Activated naive CD8-positive, alpha-beta T cell treated with anti-CD3 and anti-CD28 coated beads, Interleukin-2, amount 10 ng/mL, durations not matched to agents 7 days and 5 days (primary cell): ENCODE results near the gene CCL22. TPM values are rescaled to one million over a fixed set of nuclear protein-coding genes. Genes with fewer than 3 reads are reported as not detected.

ENCODE experiments used
- ATAC-seq: fragments of 150-1000 bp; cut with Tn5 transposase; one replicate; pipeline ENCODE4 v1.10.0; 2021; ENCODE audit warnings: low read depth, moderate library complexity
- POLR2A ChIA-PET: fragments of 350-600 bp; sonication (Branson Sonifier 250); formaldehyde crosslinking; loops from one replicate; lab custom pipeline; 2021; ENCODE audit warnings: antibody characterized with exemption; lab: Charles Lee
- DNase-seq: peaks from one replicate; pipeline ENCODE4 v3.0.0; 2021
- H3K27ac Mint-ChIP-seq: one replicate; pipeline ENCODE4 v1.8.0; 2022; ENCODE audit warnings: mild to moderate bottlenecking, mixed read lengths
- H3K27me3 Mint-ChIP-seq: one replicate; pipeline ENCODE4 v1.8.0; 2022; ENCODE audit warnings: mild to moderate bottlenecking, moderate library complexity, mixed read lengths
- H3K36me3 Mint-ChIP-seq: one replicate; pipeline ENCODE4 v1.8.0; 2021; ENCODE audit warnings: mild to moderate bottlenecking, mixed read lengths
- H3K4me1 Mint-ChIP-seq: one replicate; pipeline ENCODE4 v1.8.0; 2021; ENCODE audit warnings: mixed read lengths
- H3K4me3 Mint-ChIP-seq: one replicate; pipeline ENCODE4 v1.8.0; 2022; ENCODE audit warnings: mild to moderate bottlenecking, moderate library complexity, mixed read lengths
- H3K9me3 Mint-ChIP-seq: one replicate; pipeline ENCODE4 v1.8.0; 2021; ENCODE audit warnings: mixed read lengths
- total RNA-seq, 2 experiments: library from RNA; stranded (reverse); gene quantifications; one replicate each; pipeline ENCODE4 v1.2.3, GENCODE V29; 2021

The CCL22 gene
- total RNA-seq, 2 experiments from 2014 or later: 0.17 to 0.33 TPM

GRCh38 chr16:57403965-57404817 is 45.6 kb downstream of the CCL22 start, which contains the start of gene CCL17:
Gene CCL17, plus strand, starts transcription at chr16:57404767. Its CDS starts 9,166 bp downstream, at chr16:57413933.
- Mint-ChIP-seq H3K4me3 (no peak within 1 kb of the TSS), H3K27ac (no peak within 1 kb of the TSS), H3K36me3 (no peaks in the 10 kb centered on the region), H3K9me3 (no peaks in the 10 kb centered on the region), H3K4me1 (peaks cover 2% of the 10 kb centered on the region), H3K27me3 (peaks cover 1% of the 10 kb centered on the region)
- POLR2A ChIA-PET: interaction anchor here (0.9 kb wide), 1 partner anchor 13 kb away, joined by 3 read pairs; no protein-coding TSS in a partner anchor
- ATAC-seq (peak; percentile 45), DNase-seq (no peak)

GRCh38 chr16:57405097-57405496 is 46.5 kb downstream of the CCL22 start:
- no peaks in the 10 kb centered on the region for H3K36me3 Mint-ChIP-seq

GRCh38 chr16:57406881-57407280 is 48.3 kb downstream of the CCL22 start:
- POLR2A ChIA-PET: no interaction called here
- DNase-seq (no peak), ATAC-seq (no peak)
- Mint-ChIP-seq H3K27me3 (peaks cover 1% of the 10 kb centered on the region), H3K27ac (no peak overlapping the region), H3K36me3 (no peaks in the 10 kb centered on the region), H3K4me3 (no peak overlapping the region), H3K9me3 (no peaks in the 10 kb centered on the region), H3K4me1 (peaks cover 4% of the 10 kb centered on the region)

More at GRCh38 chr16:57405097-57405496, 46.5 kb downstream of the CCL22 start:
- no peak overlapping the region for H3K27ac Mint-ChIP-seq
- no peak for ATAC-seq
- POLR2A ChIA-PET: interaction anchor here (0.9 kb wide), 2 partner anchors 11 to 12 kb away, joined by 3 to 4 read pairs; no protein-coding TSS in a partner anchor
- H3K9me3 Mint-ChIP-seq: no peaks in the 10 kb centered on the region
- no peak for DNase-seq
- H3K4me1 Mint-ChIP-seq: peaks cover 4% of the 10 kb centered on the region
- H3K4me3 Mint-ChIP-seq: no peak overlapping the region
- peaks cover 1% of the 10 kb centered on the region for H3K27me3 Mint-ChIP-seq

GRCh38 chr16:57407521-57408353 is 49.2 kb downstream of the CCL22 start:
- POLR2A ChIA-PET: no interaction called here
- no peaks in the 10 kb centered on the region for H3K36me3 Mint-ChIP-seq
- H3K27me3 Mint-ChIP-seq: peaks cover 1% of the 10 kb centered on the region
- no peak overlapping the region for H3K4me3 Mint-ChIP-seq
- no peaks in the 10 kb centered on the region for H3K9me3 Mint-ChIP-seq
- no peak for DNase-seq
- peaks cover 4% of the 10 kb centered on the region for H3K4me1 Mint-ChIP-seq
- H3K27ac Mint-ChIP-seq: no peak overlapping the region
- no peak for ATAC-seq

GRCh38 chr16:57409065-57409464 is 50.5 kb downstream of the CCL22 start:
- Mint-ChIP-seq H3K9me3 (no peaks in the 10 kb centered on the region), H3K4me1 (peaks cover 4% of the 10 kb centered on the region), H3K27ac (no peak overlapping the region), H3K36me3 (no peaks in the 10 kb centered on the region), H3K4me3 (no peak overlapping the region), H3K27me3 (no peaks in the 10 kb centered on the region)
- no peak for ATAC-seq
- DNase-seq: no peak
- POLR2A ChIA-PET: no interaction called here

GRCh38 chr16:57409870-57410587 is 51.4 kb downstream of the CCL22 start:
- POLR2A ChIA-PET: no interaction called here

GRCh38 chr16:57411362-57411976 is 52.9 kb downstream of the CCL22 start:
- Mint-ChIP-seq H3K4me3 (no peak overlapping the region), H3K4me1 (peaks cover 4% of the 10 kb centered on the region), H3K36me3 (no peaks in the 10 kb centered on the region), H3K9me3 (no peaks in the 10 kb centered on the region), H3K27ac (no peak overlapping the region), H3K27me3 (no peaks in the 10 kb centered on the region)
- ATAC-seq: no peak
- POLR2A ChIA-PET: no interaction called here
- no peak for DNase-seq

More at GRCh38 chr16:57409870-57410587, 51.4 kb downstream of the CCL22 start:
- Mint-ChIP-seq H3K27me3 (no peaks in the 10 kb centered on the region), H3K27ac (no peak overlapping the region), H3K9me3 (no peaks in the 10 kb centered on the region), H3K4me1 (peaks cover 4% of the 10 kb centered on the region), H3K4me3 (no peak overlapping the region), H3K36me3 (no peaks in the 10 kb centered on the region)
- DNase-seq (no peak), ATAC-seq (no peak)

GRCh38 chr16:57412584-57412983 is 54.0 kb downstream of the CCL22 start:
- Mint-ChIP-seq H3K4me1 (peaks cover 8% of the 10 kb centered on the region), H3K9me3 (no peaks in the 10 kb centered on the region), H3K4me3 (no peak overlapping the region), H3K27me3 (no peaks in the 10 kb centered on the region), H3K27ac (no peak overlapping the region), H3K36me3 (no peaks in the 10 kb centered on the region)
- ATAC-seq: no peak
- no peak for DNase-seq
- POLR2A ChIA-PET: no interaction called here

GRCh38 chr16:57413301-57413730 is 54.7 kb downstream of the CCL22 start:
- POLR2A ChIA-PET: interaction anchor here (0.6 kb wide), 1 partner anchor 81 kb away, joined by 3 read pairs; no protein-coding TSS in a partner anchor
- DNase-seq (no peak), ATAC-seq (no peak)
- Mint-ChIP-seq H3K4me1 (peaks cover 11% of the 10 kb centered on the region), H3K27ac (no peak overlapping the region), H3K36me3 (no peaks in the 10 kb centered on the region), H3K4me3 (no peak overlapping the region), H3K27me3 (no peaks in the 10 kb centered on the region), H3K9me3 (no peaks in the 10 kb centered on the region)

GRCh38 chr16:57413733-57414132 is 55.1 kb downstream of the CCL22 start:
- no peak overlapping the region for H3K27ac Mint-ChIP-seq
- no peak for ATAC-seq

More at GRCh38 chr16:57413733-57414132, 55.1 kb downstream of the CCL22 start:
- Mint-ChIP-seq H3K36me3 (no peaks in the 10 kb centered on the region), H3K9me3 (no peaks in the 10 kb centered on the region), H3K4me3 (no peak overlapping the region), H3K27me3 (no peaks in the 10 kb centered on the region), H3K4me1 (peaks cover 13% of the 10 kb centered on the region)
- POLR2A ChIA-PET: no interaction called here
- no peak for DNase-seq
